COLO829 (cell line): ENCODE data around the gene SH3PXD2A.
"Not testable (repeated sequence)": the region's sequence is repeated elsewhere in the genome, so short reads cannot be mapped to it uniquely, and the experiment has no call there.

Experiments
- DNase-seq: peaks from one replicate; pipeline ENCODE4 v3.0.0; 2012; ENCODE audit warnings: low spot score

SH3PXD2A gene

GRCh38 chr10:103766751-103767505 lies 88.4 kb downstream of the SH3PXD2A start:
- no peak for DNase-seq

GRCh38 chr10:103765981-103766380 lies 89.4 kb downstream of the SH3PXD2A start:
- DNase-seq: no peak

- DNase-seq: no peak
Measured at GRCh38 chr10:103765168-103765567, 90.2 kb downstream of the SH3PXD2A start.

GRCh38 chr10:103764296-103765088 lies 90.9 kb downstream of the SH3PXD2A start:
- no peak for DNase-seq

- DNase-seq: no peak
Measured at GRCh38 chr10:103763374-103764202, 91.8 kb downstream of the SH3PXD2A start.

GRCh38 chr10:103762916-103763315 lies 92.5 kb downstream of the SH3PXD2A start:
- DNase-seq: no peak

GRCh38 chr10:103762162-103762561 lies 93.2 kb downstream of the SH3PXD2A start:
- no peak for DNase-seq

- DNase-seq: no peak
Measured at GRCh38 chr10:103761075-103761920, 94.1 kb downstream of the SH3PXD2A start.

GRCh38 chr10:103760233-103760632 lies 95.1 kb downstream of the SH3PXD2A start:
- DNase-seq: not testable (repeated sequence)

- no peak for DNase-seq
Measured at GRCh38 chr10:103759100-103759781, 96.1 kb downstream of the SH3PXD2A start.

- DNase-seq: no peak
Measured at GRCh38 chr10:103758294-103758681, 97.1 kb downstream of the SH3PXD2A start.

GRCh38 chr10:103757531-103758293 lies 97.7 kb downstream of the SH3PXD2A start:
- no peak for DNase-seq

GRCh38 chr10:103756277-103756869 lies 99.0 kb downstream of the SH3PXD2A start:
- no peak for DNase-seq

- DNase-seq: no peak
Measured at GRCh38 chr10:103752680-103753248, 102.6 kb downstream of the SH3PXD2A start.

GRCh38 chr10:103751667-103752290 lies 103.6 kb downstream of the SH3PXD2A start:
- no peak for DNase-seq

GRCh38 chr10:103750836-103751235 lies 104.5 kb downstream of the SH3PXD2A start:
- DNase-seq: no peak

- DNase-seq: no peak
Measured at GRCh38 chr10:103749779-103750178, 105.6 kb downstream of the SH3PXD2A start.

- DNase-seq: no peak
Measured at GRCh38 chr10:103748020-103748419, 107.4 kb downstream of the SH3PXD2A start.
